Parathyroid adenoma (tissue), 2 donors: ENCODE data around the gene SUN5.

Source experiments
- H2AFZ ChIP-seq: fragments of 300-600 bp; sonication (generic); one replicate; pipeline ENCODE4 v1.7.0; 2017; ENCODE audit warnings: antibody characterized with exemption, mild to moderate bottlenecking
- H3K27ac ChIP-seq: fragments of 300-600 bp; sonication (generic); one replicate; pipeline ENCODE4 v1.7.0; 2017
- H3K27me3 ChIP-seq: fragments of 300-600 bp; sonication (generic); one replicate; pipeline ENCODE4 v1.7.0; 2017; ENCODE audit warnings: low read length; ENCODE audit not compliant: control insufficient read depth, insufficient read depth
- H3K36me3 ChIP-seq: fragments of 300-600 bp; sonication (generic); one replicate; pipeline ENCODE4 v1.7.0; 2017; ENCODE audit warnings: low read length; ENCODE audit not compliant: control insufficient read depth, insufficient read depth
- H3K4me1 ChIP-seq: fragments of 300-600 bp; sonication (generic); one replicate; pipeline ENCODE4 v1.7.0; 2017; ENCODE audit warnings: control low read depth
- H3K4me2 ChIP-seq: fragments of 300-600 bp; sonication (generic); one replicate; pipeline ENCODE4 v1.7.0; 2017; ENCODE audit warnings: low read length
- H3K4me3 ChIP-seq: fragments of 300-600 bp; sonication (generic); one replicate; pipeline ENCODE4 v1.7.0; 2017; ENCODE audit warnings: low read depth, low read length
- H3K79me2 ChIP-seq: fragments of 300-600 bp; sonication (generic); one replicate; pipeline ENCODE4 v1.7.0; 2017; ENCODE audit warnings: control low read depth
- H3K9ac ChIP-seq: fragments of 300-600 bp; sonication (generic); one replicate; pipeline ENCODE4 v1.7.0; 2017; ENCODE audit warnings: mild to moderate bottlenecking
- H3K9me3 ChIP-seq: fragments of 300-600 bp; sonication (generic); one replicate; pipeline ENCODE4 v1.7.0; 2017; ENCODE audit warnings: low read length; ENCODE audit not compliant: control insufficient read depth
- TF ChIP-seq, protein P1 (sequence below): fragments of 300-600 bp; sonication (generic); IDR thresholded peaks from one replicate; pipeline ENCODE4 v1.7.0; 2017; ENCODE audit warnings: antibody characterized with exemption, mild to moderate bottlenecking
- donor health status: primary hyperparathyroidism.

Gene SUN5

DNA sequence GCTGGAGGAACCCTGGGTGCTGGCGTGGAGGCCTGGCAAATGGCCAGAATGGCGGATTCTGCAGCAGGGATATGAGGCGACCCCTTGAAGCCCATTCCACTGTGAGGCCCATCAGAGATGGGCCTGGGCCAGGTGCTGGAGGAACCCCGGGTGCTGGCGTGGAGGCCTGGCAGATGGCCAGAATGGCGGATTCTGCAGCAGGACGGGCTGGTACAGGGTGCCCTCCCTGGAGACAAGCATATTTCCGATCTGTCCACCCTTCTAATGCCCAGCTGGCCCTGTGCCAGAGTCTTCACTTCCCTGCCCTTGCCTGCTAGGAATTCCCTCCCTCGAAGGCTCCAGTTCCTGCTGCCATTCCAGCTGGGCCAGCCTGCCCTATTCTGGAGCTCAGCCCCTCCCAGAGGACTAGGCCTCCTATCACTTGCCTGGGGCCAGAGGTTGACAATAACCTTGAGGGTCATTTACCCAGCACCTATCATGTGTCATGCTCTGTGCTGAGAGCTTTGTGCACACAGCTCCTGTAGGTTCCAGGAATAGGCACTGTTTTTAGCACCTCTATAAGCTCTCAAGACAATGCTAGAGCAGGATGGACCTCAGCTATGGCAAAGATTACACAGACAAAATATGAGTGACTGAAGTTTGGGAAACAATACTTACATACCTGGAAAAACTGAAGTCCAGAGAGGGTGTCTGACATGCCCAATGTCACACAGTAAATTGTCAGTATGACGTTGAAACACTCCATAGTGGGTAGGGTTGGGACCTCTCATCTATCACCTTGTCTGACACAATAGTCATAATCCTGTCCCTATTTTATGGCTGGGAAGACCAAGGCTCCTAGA is 21.4 kb downstream of the SUN5 start:
- H3K9ac ChIP-seq, result no peak overlapping the region
- no peaks in the 10 kb centered on the region for H3K79me2 ChIP-seq
- H3K4me3 ChIP-seq, result no peak overlapping the region
- TF ChIP-seq, protein P1, sequence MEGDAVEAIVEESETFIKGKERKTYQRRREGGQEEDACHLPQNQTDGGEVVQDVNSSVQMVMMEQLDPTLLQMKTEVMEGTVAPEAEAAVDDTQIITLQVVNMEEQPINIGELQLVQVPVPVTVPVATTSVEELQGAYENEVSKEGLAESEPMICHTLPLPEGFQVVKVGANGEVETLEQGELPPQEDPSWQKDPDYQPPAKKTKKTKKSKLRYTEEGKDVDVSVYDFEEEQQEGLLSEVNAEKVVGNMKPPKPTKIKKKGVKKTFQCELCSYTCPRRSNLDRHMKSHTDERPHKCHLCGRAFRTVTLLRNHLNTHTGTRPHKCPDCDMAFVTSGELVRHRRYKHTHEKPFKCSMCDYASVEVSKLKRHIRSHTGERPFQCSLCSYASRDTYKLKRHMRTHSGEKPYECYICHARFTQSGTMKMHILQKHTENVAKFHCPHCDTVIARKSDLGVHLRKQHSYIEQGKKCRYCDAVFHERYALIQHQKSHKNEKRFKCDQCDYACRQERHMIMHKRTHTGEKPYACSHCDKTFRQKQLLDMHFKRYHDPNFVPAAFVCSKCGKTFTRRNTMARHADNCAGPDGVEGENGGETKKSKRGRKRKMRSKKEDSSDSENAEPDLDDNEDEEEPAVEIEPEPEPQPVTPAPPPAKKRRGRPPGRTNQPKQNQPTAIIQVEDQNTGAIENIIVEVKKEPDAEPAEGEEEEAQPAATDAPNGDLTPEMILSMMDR, result no peak
- no peaks in the 10 kb centered on the region for H3K36me3 ChIP-seq
- no peak overlapping the region for H3K27ac ChIP-seq
- no peak overlapping the region for H2AFZ ChIP-seq
- H3K4me1 ChIP-seq, result no peaks in the 10 kb centered on the region
- H3K9me3 ChIP-seq, result no peaks in the 10 kb centered on the region
- H3K27me3 ChIP-seq, result no peaks in the 10 kb centered on the region
- no peak overlapping the region for H3K4me2 ChIP-seq

DNA sequence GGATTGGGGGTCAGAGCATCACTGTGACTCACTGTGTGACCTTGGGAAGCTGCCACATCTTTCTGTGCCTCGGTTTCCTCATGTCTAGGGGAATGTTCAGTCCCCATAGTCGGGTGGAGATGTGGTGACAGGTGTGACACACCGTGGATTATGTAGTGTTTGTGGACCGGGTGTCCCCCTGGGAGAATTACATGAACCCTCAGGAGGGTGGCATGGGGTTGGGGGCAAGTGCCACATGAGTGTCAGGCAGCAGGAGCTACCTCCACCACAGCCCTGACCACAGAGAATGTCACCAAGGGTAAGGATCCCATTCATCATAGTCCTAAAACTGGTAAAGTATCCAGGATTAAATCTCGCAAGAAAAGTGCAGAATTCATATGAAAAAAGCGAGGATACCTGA is 23.2 kb downstream of the SUN5 start:
- TF ChIP-seq, protein P1, result no peak
- H3K9ac ChIP-seq, result no peak overlapping the region
- no peak overlapping the region for H3K4me2 ChIP-seq

DNA sequence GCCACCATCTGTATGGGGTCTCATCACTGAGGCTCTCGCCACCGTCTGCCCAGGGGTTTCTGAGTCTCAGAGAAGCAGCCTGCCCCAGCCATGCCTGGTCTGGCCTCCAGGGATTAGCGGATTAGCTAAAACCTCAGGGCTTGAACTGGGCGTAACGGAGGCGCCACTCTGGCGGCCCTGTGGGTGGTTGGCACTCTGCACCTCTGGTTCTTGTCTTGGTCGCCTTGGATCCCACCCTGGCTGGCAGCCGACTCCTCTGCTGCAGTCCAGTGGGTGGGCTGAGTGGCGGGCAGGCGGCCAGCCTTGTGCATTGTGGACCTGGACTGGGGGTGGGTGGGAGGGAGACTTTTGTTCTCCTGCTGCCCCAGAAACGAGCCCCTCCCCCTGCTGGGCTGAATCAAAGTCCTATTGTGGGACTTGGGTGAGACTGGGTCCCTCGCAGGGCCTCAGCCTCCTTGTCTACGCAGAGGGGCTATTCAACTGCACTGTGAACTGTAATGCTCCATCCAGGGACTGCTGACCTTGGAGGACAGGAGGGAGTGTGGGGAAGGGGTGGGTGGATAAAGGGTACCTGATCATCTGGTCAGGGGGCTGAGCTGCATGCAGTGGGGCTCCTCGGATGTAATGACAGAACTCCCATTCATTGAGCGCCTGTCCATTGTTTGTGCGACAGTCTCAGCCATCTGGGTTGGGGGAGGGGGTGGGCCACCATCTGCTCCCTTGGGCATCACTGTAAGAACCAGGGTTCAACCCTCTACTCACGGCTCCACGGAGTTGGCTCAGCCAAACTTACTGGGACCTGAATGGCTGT is 23.9 kb downstream of the SUN5 start:
- Histone ChIP-seq H3K27me3 (no peaks in the 10 kb centered on the region), H3K27ac (no peak overlapping the region), H3K79me2 (no peaks in the 10 kb centered on the region), H2AFZ (no peak overlapping the region), H3K4me1 (no peaks in the 10 kb centered on the region), H3K9me3 (no peaks in the 10 kb centered on the region), H3K36me3 (no peaks in the 10 kb centered on the region), H3K4me3 (no peak overlapping the region), H3K9ac (no peak overlapping the region), H3K4me2 (no peak overlapping the region)
- TF ChIP-seq, protein P1, result no peak

More for the DNA sequence above, 23.2 kb downstream of the SUN5 start:
- Histone ChIP-seq H3K9me3 (no peaks in the 10 kb centered on the region), H3K4me3 (no peak overlapping the region), H3K79me2 (no peaks in the 10 kb centered on the region), H2AFZ (peak overlapping the region; percentile 9), H3K27me3 (no peaks in the 10 kb centered on the region), H3K27ac (no peak overlapping the region), H3K36me3 (no peaks in the 10 kb centered on the region), H3K4me1 (no peaks in the 10 kb centered on the region)

DNA sequence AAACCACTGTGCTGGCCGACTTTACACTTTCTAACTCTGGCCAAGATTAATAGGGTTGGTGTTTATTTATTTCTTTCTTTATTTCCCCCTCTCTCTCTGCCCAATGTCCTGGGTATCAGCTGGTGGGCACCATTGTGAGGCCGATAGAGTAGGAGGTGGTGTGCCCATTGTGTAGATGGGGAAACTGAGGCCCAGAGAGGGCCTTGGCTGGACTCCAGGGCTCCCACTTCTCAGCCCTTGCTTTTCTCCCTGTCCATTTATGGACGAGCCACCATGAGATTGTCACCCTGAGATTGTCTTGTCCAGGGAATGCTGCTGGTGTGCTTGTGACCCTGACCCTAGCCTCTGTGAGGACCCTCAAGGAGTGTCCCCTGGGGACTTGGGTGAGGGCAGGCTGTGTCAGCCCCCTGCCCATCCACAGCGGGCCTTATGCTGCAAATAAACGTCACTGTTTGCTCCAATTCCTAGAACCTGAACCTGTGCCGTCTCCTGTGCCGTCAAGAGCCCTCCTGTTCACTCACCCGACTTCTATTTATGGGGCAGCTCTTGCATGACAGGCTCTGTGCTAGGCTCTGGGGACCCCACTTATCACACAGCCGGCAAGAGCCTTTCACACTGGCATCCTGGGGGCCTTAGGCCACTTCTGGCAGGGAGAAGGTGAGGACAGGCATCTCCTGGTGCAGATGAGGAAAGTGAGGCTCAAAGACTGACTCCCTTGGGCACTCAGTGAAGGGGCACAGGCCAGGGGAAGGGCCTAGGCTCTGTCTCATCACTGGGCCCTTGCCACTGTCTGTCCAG is 24.8 kb downstream of the SUN5 start:
- no peaks in the 10 kb centered on the region for H3K79me2 ChIP-seq
- no peak overlapping the region for H3K27ac ChIP-seq
- H2AFZ ChIP-seq, result no peak overlapping the region
- no peak overlapping the region for H3K4me2 ChIP-seq
- H3K9ac ChIP-seq, result no peak overlapping the region
- H3K36me3 ChIP-seq, result no peaks in the 10 kb centered on the region
- no peaks in the 10 kb centered on the region for H3K4me1 ChIP-seq
- H3K27me3 ChIP-seq, result no peaks in the 10 kb centered on the region
- TF ChIP-seq, protein P1, result no peak
- H3K9me3 ChIP-seq, result no peaks in the 10 kb centered on the region
- no peak overlapping the region for H3K4me3 ChIP-seq
